Astrocyte (in vitro differentiated cells and primary cell): ENCODE data around the gene PHC1.
"Not testable (repeated sequence)": the region's sequence is repeated elsewhere in the genome, so short reads cannot be mapped to it uniquely, and the experiment has no call there.

ENCODE experiments used
- EZH2 ChIP-seq: IDR thresholded peaks from 2 replicates; pipeline ENCODE4 v1.6.1; 2012; ENCODE audit warnings: mild to moderate bottlenecking, low read length, inconsistent platforms; ENCODE audit not compliant: insufficient read depth
- TF ChIP-seq, protein P1 (sequence below): IDR thresholded peaks from 2 replicates; pipeline ENCODE4 v1.5.1; 2011; ENCODE audit warnings: low read depth, mild to moderate bottlenecking, inconsistent platforms, low read length, moderate library complexity; ENCODE audit not compliant: insufficient read depth

DNA sequence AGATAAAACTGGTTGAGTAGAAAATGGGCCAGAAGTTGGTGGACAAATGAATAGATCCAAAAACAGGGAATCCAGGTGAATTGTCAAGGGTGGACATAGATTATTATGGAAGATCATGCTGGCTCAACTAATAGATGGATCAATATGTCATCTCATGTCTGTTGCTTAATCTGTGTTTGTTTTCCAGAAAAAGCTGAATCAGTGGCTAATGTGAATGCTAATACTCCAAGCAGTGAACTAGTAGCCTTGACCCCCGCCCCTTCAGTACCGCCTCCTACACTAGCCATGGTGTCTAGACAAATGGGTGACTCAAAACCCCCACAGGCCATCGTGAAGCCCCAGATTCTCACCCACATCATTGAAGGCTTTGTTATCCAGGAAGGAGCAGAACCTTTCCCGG lies 19.8 kb downstream of the PHC1 start:
- TF ChIP-seq, protein P1, sequence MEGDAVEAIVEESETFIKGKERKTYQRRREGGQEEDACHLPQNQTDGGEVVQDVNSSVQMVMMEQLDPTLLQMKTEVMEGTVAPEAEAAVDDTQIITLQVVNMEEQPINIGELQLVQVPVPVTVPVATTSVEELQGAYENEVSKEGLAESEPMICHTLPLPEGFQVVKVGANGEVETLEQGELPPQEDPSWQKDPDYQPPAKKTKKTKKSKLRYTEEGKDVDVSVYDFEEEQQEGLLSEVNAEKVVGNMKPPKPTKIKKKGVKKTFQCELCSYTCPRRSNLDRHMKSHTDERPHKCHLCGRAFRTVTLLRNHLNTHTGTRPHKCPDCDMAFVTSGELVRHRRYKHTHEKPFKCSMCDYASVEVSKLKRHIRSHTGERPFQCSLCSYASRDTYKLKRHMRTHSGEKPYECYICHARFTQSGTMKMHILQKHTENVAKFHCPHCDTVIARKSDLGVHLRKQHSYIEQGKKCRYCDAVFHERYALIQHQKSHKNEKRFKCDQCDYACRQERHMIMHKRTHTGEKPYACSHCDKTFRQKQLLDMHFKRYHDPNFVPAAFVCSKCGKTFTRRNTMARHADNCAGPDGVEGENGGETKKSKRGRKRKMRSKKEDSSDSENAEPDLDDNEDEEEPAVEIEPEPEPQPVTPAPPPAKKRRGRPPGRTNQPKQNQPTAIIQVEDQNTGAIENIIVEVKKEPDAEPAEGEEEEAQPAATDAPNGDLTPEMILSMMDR, result not testable (repeated sequence)
- not testable (repeated sequence) for TF ChIP-seq EZH2
